Measurements from ENCODE around the gene SOD2. TPM values are rescaled to one million over a fixed set of nuclear protein-coding genes. Genes with fewer than 3 reads are reported as not detected.
A peak's percentile ranks its signal among the peaks of the same experiment; 100 is the strongest.
"Not testable (repeated sequence)": the region's sequence is repeated elsewhere in the genome, so short reads cannot be mapped to it uniquely, and the experiment has no call there.

The SOD2 gene
- total and polyA plus RNA-seq, 8 donors: 97.7 to 792 (median 186) TPM

DNA sequence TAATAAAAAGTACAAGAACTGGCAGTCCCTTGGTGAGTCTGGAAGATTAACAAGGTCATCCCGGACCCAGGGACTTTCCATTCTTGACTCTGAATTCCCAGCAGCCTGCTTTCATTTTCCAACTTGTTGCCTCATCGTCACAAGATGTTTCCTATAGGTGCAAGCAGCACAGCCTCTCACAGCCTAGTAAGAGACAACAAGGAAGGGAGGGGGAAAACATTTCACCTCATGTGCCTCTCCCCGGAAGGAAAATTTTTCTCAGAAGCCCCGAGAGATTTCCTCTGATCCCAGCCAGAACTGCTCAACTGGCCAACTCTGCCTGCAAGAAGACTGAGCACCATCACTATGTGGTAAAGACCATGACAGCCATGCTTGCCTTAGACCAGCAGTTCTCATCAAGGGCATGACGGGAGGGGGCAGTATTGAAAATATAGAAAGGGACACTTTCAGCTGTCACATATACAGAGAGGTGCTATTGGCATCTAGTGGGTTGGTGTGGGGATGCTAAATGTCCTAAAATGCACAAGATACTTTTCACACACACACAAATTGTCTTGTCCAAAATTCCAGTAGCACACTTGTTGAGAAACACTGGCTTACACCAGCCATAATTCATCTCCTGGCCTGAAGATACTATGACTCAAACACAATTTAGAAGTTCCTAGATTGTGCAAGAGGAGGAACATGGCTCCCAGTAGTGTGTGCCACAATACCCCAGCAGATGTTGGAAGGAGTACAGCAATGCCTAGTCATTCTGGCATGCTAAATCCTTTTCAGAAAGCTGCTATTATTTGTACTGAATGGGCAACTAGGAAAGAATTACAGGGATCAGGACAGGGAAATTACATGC is 23.4 kb upstream of the SOD2 start:
- no peaks in the 10 kb centered on the region for H3K27me3 ChIP-seq
- FAIRE-seq (no peak), ATAC-seq (peak; percentile 73 to 86 (median 78)), DNase-seq (peak in 3 of 6 donors; percentile 33 to 75 (median 59))
- intact Hi-C loops (cut with DNase I): no loop called here
- H3K4me1 ChIP-seq: peaks cover 5 to 40% (median 22%) of the 10 kb centered on the region in 3 donors
- no peaks in the 10 kb centered on the region for H3K36me3 ChIP-seq
- WGBS, 2 donors: 41 to 52% methylated on average over 5 of the region's 5 CpGs
- TF ChIP-seq, protein P1, sequence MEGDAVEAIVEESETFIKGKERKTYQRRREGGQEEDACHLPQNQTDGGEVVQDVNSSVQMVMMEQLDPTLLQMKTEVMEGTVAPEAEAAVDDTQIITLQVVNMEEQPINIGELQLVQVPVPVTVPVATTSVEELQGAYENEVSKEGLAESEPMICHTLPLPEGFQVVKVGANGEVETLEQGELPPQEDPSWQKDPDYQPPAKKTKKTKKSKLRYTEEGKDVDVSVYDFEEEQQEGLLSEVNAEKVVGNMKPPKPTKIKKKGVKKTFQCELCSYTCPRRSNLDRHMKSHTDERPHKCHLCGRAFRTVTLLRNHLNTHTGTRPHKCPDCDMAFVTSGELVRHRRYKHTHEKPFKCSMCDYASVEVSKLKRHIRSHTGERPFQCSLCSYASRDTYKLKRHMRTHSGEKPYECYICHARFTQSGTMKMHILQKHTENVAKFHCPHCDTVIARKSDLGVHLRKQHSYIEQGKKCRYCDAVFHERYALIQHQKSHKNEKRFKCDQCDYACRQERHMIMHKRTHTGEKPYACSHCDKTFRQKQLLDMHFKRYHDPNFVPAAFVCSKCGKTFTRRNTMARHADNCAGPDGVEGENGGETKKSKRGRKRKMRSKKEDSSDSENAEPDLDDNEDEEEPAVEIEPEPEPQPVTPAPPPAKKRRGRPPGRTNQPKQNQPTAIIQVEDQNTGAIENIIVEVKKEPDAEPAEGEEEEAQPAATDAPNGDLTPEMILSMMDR (IDR thresholded peaks at IDR 0.05): no peak
- no peaks in the 10 kb centered on the region for H3K9me3 ChIP-seq
- peak overlapping the region in 3 of 4 donors; percentile 6 to 92 (median 90) for H3K27ac ChIP-seq
- H3K4me3 ChIP-seq: peak overlapping the region in 1 of 4 donors; percentile 15

DNA sequence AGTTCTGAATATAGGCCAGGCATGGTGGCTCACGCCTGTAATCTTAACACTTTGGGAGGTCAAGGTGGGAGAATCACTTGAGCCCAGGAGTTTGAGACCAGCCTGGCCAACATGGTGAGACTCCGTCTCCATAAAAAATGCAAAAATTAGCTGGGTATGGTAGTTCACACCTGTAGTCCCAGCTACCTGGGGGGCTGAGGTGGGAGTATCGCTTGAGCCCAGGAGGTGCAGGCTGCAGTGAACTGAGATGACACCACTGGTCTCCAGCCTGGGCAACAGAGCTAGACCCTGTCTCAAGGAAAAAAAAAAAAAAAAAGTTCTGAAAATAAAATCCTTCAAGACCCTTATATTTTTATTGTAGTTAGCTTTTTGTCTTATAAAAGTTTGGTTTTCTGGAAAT is 22.6 kb upstream of the SOD2 start:
- no peaks in the 10 kb centered on the region for H3K9me3 ChIP-seq
- no peak overlapping the region for H3K4me3 ChIP-seq
- no peaks in the 10 kb centered on the region for H3K36me3 ChIP-seq
- 95 to 99% methylated on average over 3 of the region's 3 CpGs for WGBS, 2 donors
- intact Hi-C loops (cut with DNase I): no loop called here
- TF ChIP-seq, protein P1 (IDR thresholded peaks at IDR 0.05): no peak
- no peaks in the 10 kb centered on the region for H3K27me3 ChIP-seq
- peak overlapping the region in 3 of 4 donors; percentile 38 to 92 (median 90) for H3K27ac ChIP-seq
- ATAC-seq (no peak), FAIRE-seq (no peak), DNase-seq (no peak)
- peaks cover 5 to 40% (median 22%) of the 10 kb centered on the region in 3 donors for H3K4me1 ChIP-seq

DNA sequence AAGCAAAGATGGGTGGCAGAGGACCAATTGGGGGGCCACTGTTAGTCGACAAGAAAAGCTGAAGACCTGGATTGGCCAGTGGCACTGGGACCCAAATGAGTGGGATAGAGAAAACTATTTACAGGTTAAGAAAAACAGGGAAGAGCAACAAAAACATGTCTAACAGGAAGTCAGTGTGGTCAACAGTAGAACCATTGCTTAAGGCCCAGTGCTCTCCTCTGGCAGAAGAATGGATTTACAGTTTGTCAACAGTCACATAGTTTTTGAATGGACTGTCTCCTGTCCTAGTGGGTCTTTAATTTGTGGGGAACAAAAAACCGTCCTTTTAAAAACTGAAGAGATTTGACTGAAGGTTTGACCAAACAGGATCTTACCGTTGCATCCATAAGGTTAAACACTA is 22.1 kb upstream of the SOD2 start:
- H3K27me3 ChIP-seq: no peaks in the 10 kb centered on the region
- no peak overlapping the region for H3K4me3 ChIP-seq
- H3K4me1 ChIP-seq: peaks cover 5 to 40% (median 22%) of the 10 kb centered on the region in 3 donors
- DNase-seq: no peak
- H3K9me3 ChIP-seq: no peaks in the 10 kb centered on the region
- TF ChIP-seq, protein P1 (IDR thresholded peaks at IDR 0.05): no peak
- intact Hi-C loops (cut with DNase I): no loop called here
- 79 to 82% methylated on average over 3 of the region's 3 CpGs for WGBS, 2 donors
- no peak for ATAC-seq
- H3K36me3 ChIP-seq: no peaks in the 10 kb centered on the region
- H3K27ac ChIP-seq: peak overlapping the region in 3 of 4 donors; percentile 38 to 92 (median 90)
- no peak for FAIRE-seq

DNA sequence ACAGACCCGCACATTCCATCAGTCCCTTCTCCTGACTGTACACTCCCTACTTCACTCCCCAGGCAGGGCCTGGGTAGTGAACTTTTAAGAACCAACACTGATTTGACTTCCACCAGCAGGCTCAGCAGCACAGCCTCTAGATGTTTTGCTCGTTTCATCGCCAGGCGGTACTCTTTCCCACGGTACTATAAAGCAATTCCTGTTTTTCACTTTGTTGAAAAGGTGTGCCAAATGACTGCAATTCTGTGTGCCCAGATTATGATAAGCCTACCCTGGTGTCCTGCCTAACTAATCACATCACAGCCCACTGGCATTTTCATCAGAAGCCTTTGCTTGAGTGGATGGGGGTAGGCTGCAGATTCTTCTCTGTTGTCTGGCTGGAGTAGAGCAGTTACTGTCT is 21.4 kb upstream of the SOD2 start:
- no peak for FAIRE-seq
- no peak for DNase-seq
- WGBS, 2 donors: 19 to 20% methylated on average over 5 of the region's 5 CpGs
- TF ChIP-seq, protein P1 (IDR thresholded peaks at IDR 0.05): no peak
- intact Hi-C loops (cut with DNase I): no loop called here
- Histone ChIP-seq H3K9me3 (no peaks in the 10 kb centered on the region), H3K27me3 (no peaks in the 10 kb centered on the region), H3K4me3 (no peak overlapping the region), H3K4me1 (peaks cover 5 to 40% (median 22%) of the 10 kb centered on the region in 3 donors), H3K27ac (peak overlapping the region in 2 of 4 donors; percentile 90 to 92), H3K36me3 (no peaks in the 10 kb centered on the region)
- peak; percentile 39 to 65 (median 55) for ATAC-seq

DNA sequence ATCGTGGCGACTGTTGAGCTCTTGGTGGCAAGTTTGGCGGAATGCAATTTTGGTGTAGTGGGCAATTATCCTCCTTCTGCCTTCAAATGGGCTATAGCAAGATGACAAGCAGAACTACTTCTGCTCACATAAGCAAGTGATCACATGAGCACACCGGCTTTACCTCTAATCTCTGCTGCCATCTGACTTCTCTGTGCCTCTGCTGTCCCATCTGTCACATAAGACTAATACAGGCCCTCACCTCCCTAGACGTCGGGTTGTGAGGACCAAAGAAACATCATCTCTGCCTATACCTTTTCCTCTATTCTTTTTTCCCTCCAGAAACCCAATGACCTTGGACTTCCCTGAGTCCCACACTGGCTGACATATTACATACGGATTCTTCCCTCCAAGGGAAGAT is 20.9 kb upstream of the SOD2 start:
- Histone ChIP-seq H3K9me3 (no peaks in the 10 kb centered on the region), H3K27ac (peak overlapping the region in 2 of 4 donors; percentile 90 to 92), H3K4me3 (no peak overlapping the region), H3K4me1 (peaks cover 5 to 40% (median 22%) of the 10 kb centered on the region in 3 donors), H3K36me3 (no peaks in the 10 kb centered on the region), H3K27me3 (no peaks in the 10 kb centered on the region)
- DNase-seq: no peak
- TF ChIP-seq, protein P1 (IDR thresholded peaks at IDR 0.05): no peak
- no peak for FAIRE-seq
- 70% methylated on average over 7 of the region's 7 CpGs for WGBS, 2 donors
- intact Hi-C loops (cut with DNase I): no loop called here
- peak in 1 of 4 donors; percentile 6 for ATAC-seq

DNA sequence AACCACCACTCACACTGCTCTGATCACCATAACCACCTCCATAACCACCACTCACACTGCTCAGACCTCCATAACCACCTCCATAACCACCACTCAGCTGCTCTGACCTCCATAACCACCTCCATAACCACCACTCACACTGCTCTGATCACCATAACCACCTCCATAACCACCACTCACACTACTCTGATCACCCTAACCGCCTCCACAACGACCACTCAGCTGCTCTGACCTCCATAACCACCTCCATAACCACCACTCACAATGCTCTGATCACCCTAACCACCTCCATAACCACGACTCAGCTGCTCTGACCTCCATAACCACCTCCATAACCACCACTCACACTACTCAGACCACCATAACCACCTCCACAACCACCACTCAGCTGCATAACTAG is 19.3 kb upstream of the SOD2 start:
- intact Hi-C loops (cut with DNase I); FAIRE-seq; H3K27ac ChIP-seq; ATAC-seq; H3K36me3 ChIP-seq; H3K9me3 ChIP-seq; H3K4me3 ChIP-seq; H3K27me3 ChIP-seq; DNase-seq: not testable (repeated sequence)
- WGBS, 2 donors: 90 to 94% methylated on average over 3 of the region's 3 CpGs
- peaks cover 5 to 28% (median 15%) of the 10 kb centered on the region in 3 donors for H3K4me1 ChIP-seq

DNA sequence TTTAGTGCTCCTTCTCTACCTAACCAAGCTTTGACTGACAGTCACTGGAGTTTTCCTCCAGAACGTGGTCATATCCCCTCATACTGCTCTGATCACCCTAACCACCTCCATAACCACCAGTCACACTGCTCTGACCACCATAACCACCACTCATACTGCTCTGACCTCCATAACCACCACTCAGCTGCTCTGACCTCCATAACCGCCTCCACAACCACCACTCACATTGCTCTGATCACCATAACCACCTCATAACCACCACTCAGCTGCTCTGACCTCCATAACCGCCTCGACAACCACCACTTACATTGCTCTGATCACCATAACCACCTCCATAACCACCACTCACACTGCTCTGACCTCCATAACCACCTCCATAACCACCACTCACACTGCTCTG is 17.6 kb upstream of the SOD2 start:
- intact Hi-C loops (cut with DNase I); H3K9me3 ChIP-seq; H3K27ac ChIP-seq; DNase-seq; H3K4me3 ChIP-seq; H3K36me3 ChIP-seq; FAIRE-seq; ATAC-seq; H3K27me3 ChIP-seq: not testable (repeated sequence)
- H3K4me1 ChIP-seq: peaks cover 5 to 20% (median 8%) of the 10 kb centered on the region in 3 donors
- 79 to 82% methylated on average over 4 of the region's 4 CpGs for WGBS, 2 donors
